Lung (tissue), 12 donors: ENCODE data around the gene RIGI. TPM values are rescaled to one million over a fixed set of nuclear protein-coding genes. Genes with fewer than 3 reads are reported as not detected.
A peak's percentile ranks its signal among the peaks of the same experiment; 100 is the strongest.

ENCODE experiments used
- ATAC-seq: fragments of 200-7000 bp; cut with Tn5 transposase; one replicate; pipeline ENCODE4 v1.9.1; 2020; ENCODE audit warnings: moderate number of reproducible peaks; ENCODE audit not compliant: insufficient read depth, low FRiP score
- DNase-seq, 3 donors: peaks; one replicate each; pipeline ENCODE4 v3.0.0-alpha.2; 2013 to 2017
- H3K27ac ChIP-seq, 2 donors: one replicate each; pipeline ENCODE4 v1.5.1; 2013; ENCODE audit warnings: mild to moderate bottlenecking in 2 of 2, moderate library complexity in 2 of 2, control low read depth in 1 of 2, inconsistent platforms in 1 of 2, low read depth in 1 of 2, low read length in 1 of 2
- H3K27me3 ChIP-seq, 3 donors: one replicate each; pipeline ENCODE4 v1.5.1; 2013; ENCODE audit warnings: low read length in 2 of 3; ENCODE audit not compliant: control insufficient read depth in 3 of 3, insufficient read depth in 3 of 3
- H3K36me3 ChIP-seq, 4 donors: one replicate each; pipeline ENCODE4 v1.5.1; 2013; ENCODE audit warnings: low read length in 4 of 4, mild to moderate bottlenecking in 1 of 4, moderate library complexity in 1 of 4; ENCODE audit not compliant: control insufficient read depth in 4 of 4, insufficient read depth in 4 of 4
- H3K4me1 ChIP-seq, 5 donors: one replicate each; pipeline ENCODE4 v1.5.1; 2013; ENCODE audit warnings: low read length in 5 of 5, mild to moderate bottlenecking in 2 of 5, moderate library complexity in 1 of 5; ENCODE audit not compliant: control insufficient read depth in 5 of 5, insufficient read depth in 5 of 5
- H3K4me3 ChIP-seq: one replicate; pipeline ENCODE4 v1.5.1; 2013; ENCODE audit warnings: mild to moderate bottlenecking, control low read depth, moderate library complexity
- H3K9ac ChIP-seq, 2 donors: one replicate each; pipeline ENCODE4 v1.5.1; 2013; ENCODE audit warnings: low read length in 2 of 2, control low read depth in 1 of 2; ENCODE audit not compliant: insufficient read depth in 1 of 2
- H3K9me3 ChIP-seq, 4 donors: one replicate each; pipeline ENCODE4 v1.5.1; 2013; ENCODE audit warnings: low read length in 3 of 4, mild to moderate bottlenecking in 1 of 4, moderate library complexity in 1 of 4; ENCODE audit not compliant: control insufficient read depth in 4 of 4, insufficient read depth in 3 of 4
- CTCF ChIP-seq: IDR thresholded peaks from 2 replicates; pipeline ENCODE4 v1.5.1; 2012; ENCODE audit warnings: mild to moderate bottlenecking; ENCODE audit errors: control extremely low read depth, extremely low read depth
- WGBS, 2 donors: extraction: QIAGEN DNeasy Blood & Tissue Kit; methylation state at CpG; one replicate each; pipeline ENCODE4 v1.1.7; 2013; 5-methylcytosine and 5-hydroxymethylcytosine counted together
- polyA plus RNA-seq, 2 donors: library from polyadenylated mRNA; stranded (reverse); fragments of 200-250 nt; gene quantifications; one replicate each; pipeline ENCODE4 v1.2.1, GENCODE V29; 2013
- total RNA-seq, 2 donors: library from RNA; depleted of rRNA in 1 of 2; stranded (reverse); fragments of >200 nt in 1 of 2; gene quantifications; one replicate each; pipeline ENCODE4 v1.2.1, GENCODE V29; 2014 to 2021
- donor health status: control.
- donor health status: control.
- donor health status: Bipolar disorder and iron deficiency.
- donor health status: healthy.
- donor health status: DM: yes; HTN: yes; CAD: no.

RIGI gene
- total and polyA plus RNA-seq, 4 donors, result 4.8 to 17.9 (median 8.8) TPM

- Histone ChIP-seq H3K9me3 (no peaks in the 10 kb centered on the region), H3K27me3 (no peaks in the 10 kb centered on the region), H3K9ac (no peak overlapping the region), H3K4me1 (peaks cover 0 to 10% (median 0%) of the 10 kb centered on the region in 5 donors), H3K36me3 (peaks cover 0 to 1% (median 0%) of the 10 kb centered on the region in 4 donors), H3K4me3 (no peak overlapping the region), H3K27ac (no peak overlapping the region)
- no peak for ATAC-seq
- no peak for TF ChIP-seq CTCF
- WGBS, 2 donors, result 89 to 100% methylated on average over 1 of the region's 1 CpG
- DNase-seq, result no peak
Observed at GRCh38 chr9:32518276-32518675, 7.7 kb downstream of the RIGI start.

GRCh38 chr9:32516241-32516640 lies 9.8 kb downstream of the RIGI start:
- Histone ChIP-seq H3K9me3 (no peaks in the 10 kb centered on the region), H3K4me3 (no peak overlapping the region), H3K4me1 (peaks cover 0 to 2% (median 0%) of the 10 kb centered on the region in 5 donors), H3K27ac (no peak overlapping the region), H3K9ac (no peak overlapping the region), H3K27me3 (no peaks in the 10 kb centered on the region), H3K36me3 (no peaks in the 10 kb centered on the region)
- no peak for ATAC-seq
- TF ChIP-seq CTCF, result no peak
- DNase-seq, result no peak

- TF ChIP-seq CTCF, result no peak
- H3K27ac ChIP-seq, result no peak overlapping the region
- ATAC-seq, result no peak
- peak in 1 of 3 donors; percentile 8 for DNase-seq
- peaks cover 0 to 7% (median 0%) of the 10 kb centered on the region in 5 donors for H3K4me1 ChIP-seq
- no peaks in the 10 kb centered on the region for H3K27me3 ChIP-seq
- peaks cover 0 to 3% (median 0%) of the 10 kb centered on the region in 4 donors for H3K36me3 ChIP-seq
- 84 to 90% methylated on average over 1 of the region's 1 CpG for WGBS, 2 donors
- H3K9ac ChIP-seq, result no peak overlapping the region
- no peak overlapping the region for H3K4me3 ChIP-seq
- no peaks in the 10 kb centered on the region for H3K9me3 ChIP-seq
Observed at GRCh38 chr9:32508728-32509127, 17.3 kb downstream of the RIGI start.

DNA sequence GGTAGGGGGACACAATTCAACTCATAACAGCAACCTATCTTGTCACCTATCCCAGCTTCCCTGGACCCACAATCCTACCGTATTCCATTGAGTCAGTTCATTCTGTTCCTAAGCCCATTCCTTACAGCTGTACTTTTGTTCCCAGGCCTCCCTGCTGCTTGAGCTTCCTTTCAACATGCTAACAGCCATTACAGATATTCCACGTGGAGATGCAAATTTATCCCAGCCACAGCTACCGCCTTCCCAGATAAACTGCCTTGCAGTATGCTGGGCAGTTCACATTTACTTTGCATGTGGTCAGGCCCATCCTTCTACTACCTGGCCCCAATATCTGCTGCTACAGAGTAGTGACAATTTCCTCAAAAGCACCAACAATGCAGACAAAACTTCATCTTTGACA lies 23.0 kb downstream of the RIGI start:
- Histone ChIP-seq H3K9ac (no peak overlapping the region), H3K36me3 (peaks cover 0 to 6% (median 2%) of the 10 kb centered on the region in 4 donors), H3K27me3 (no peaks in the 10 kb centered on the region), H3K9me3 (no peaks in the 10 kb centered on the region), H3K27ac (no peak overlapping the region), H3K4me1 (no peaks in the 10 kb centered on the region), H3K4me3 (no peak overlapping the region)
- DNase-seq (no peak), ATAC-seq (no peak)
- TF ChIP-seq CTCF, result no peak
- 93 to 98% methylated on average over 3 of the region's 3 CpGs for WGBS, 2 donors
